Karpas-422 (cell line): ENCODE measurements around the gene PLEKHF1. TPM values are rescaled to one million over a fixed set of nuclear protein-coding genes. Genes with fewer than 3 reads are reported as not detected.
A peak's percentile ranks its signal among the peaks of the same experiment; 100 is the strongest.
"Not testable (repeated sequence)": the region's sequence is repeated elsewhere in the genome, so short reads cannot be mapped to it uniquely, and the experiment has no call there.

Experiments
- DNase-seq: peaks from one replicate; pipeline ENCODE4 v3.0.0-alpha.2; 2015
- H2AFZ ChIP-seq: fragments of 200-600 bp; sonication (generic); 2 replicates; pipeline ENCODE4 v1.6.1; 2014; ENCODE audit warnings: antibody characterized with exemption, low read length, mixed read lengths
- H3K27ac ChIP-seq: fragments of 200-600 bp; sonication (generic); 2 replicates; pipeline ENCODE4 v1.5.1; 2014; ENCODE audit warnings: mild to moderate bottlenecking, low read length, moderate library complexity
- H3K27me3 ChIP-seq: fragments of 200-600 bp; sonication (generic); 2 replicates; pipeline ENCODE4 v1.6.1; 2014; ENCODE audit warnings: low read length, mixed read lengths
- H3K36me3 ChIP-seq: fragments of 200-600 bp; sonication (generic); 2 replicates; pipeline ENCODE4 v1.6.1; 2014; ENCODE audit warnings: low read length, mixed read lengths; ENCODE audit not compliant: insufficient read depth
- H3K4me1 ChIP-seq: fragments of 200-600 bp; sonication (generic); 2 replicates; pipeline ENCODE4 v1.6.1; 2014; ENCODE audit warnings: mild to moderate bottlenecking, low read length, mixed read lengths
- H3K4me2 ChIP-seq: fragments of 200-600 bp; sonication (generic); 2 replicates; pipeline ENCODE4 v1.6.1; 2014; ENCODE audit warnings: low read length, low read depth, mild to moderate bottlenecking; ENCODE audit not compliant: poor library complexity, severe bottlenecking
- H3K4me3 ChIP-seq: fragments of 200-600 bp; sonication (generic); 2 replicates; pipeline ENCODE4 v1.5.1; 2014; ENCODE audit warnings: mild to moderate bottlenecking, antibody characterized with exemption, low read length, mixed read lengths
- H3K79me2 ChIP-seq: fragments of 200-600 bp; sonication (generic); 2 replicates; pipeline ENCODE4 v1.6.1; 2014; ENCODE audit warnings: mild to moderate bottlenecking, low read length, mixed read lengths
- H3K9ac ChIP-seq: fragments of 200-600 bp; sonication (generic); 2 replicates; pipeline ENCODE4 v1.6.0; 2014; ENCODE audit warnings: low read length
- H3K9me2 ChIP-seq: fragments of 200-600 bp; sonication (generic), shearing (Covaris generic); replicated peaks from 2 replicates; pipeline ENCODE4 v1.6.0; 2014; ENCODE audit warnings: mild to moderate bottlenecking, low read length, moderate library complexity; ENCODE audit not compliant: insufficient read depth
- H3K9me3 ChIP-seq: fragments of 300-700, 200-600 bp; sonication (generic); 2 replicates; pipeline ENCODE4 v1.6.1; 2014; ENCODE audit warnings: low read length, mixed read lengths
- H4K20me1 ChIP-seq: fragments of 200-600 bp; sonication (generic); 2 replicates; pipeline ENCODE4 v1.6.1; 2014; ENCODE audit warnings: mild to moderate bottlenecking, antibody characterized with exemption, low read length, low read depth; ENCODE audit not compliant: insufficient read depth
- total RNA-seq: library from RNA; depleted of rRNA; stranded (reverse); fragments of >200 nt; shearing (Covaris generic); gene quantifications from 2 replicates; pipeline ENCODE4 v1.2.3, GENCODE V29; 2014; ENCODE audit warnings: low replicate concordance

The PLEKHF1 gene
- total RNA-seq, 1 experiment from 2014 or later: not detected

GRCh38 chr19:29664753-29665214, 477 bp upstream of the PLEKHF1 start:
- H3K9ac ChIP-seq: peak overlapping the region; percentile 61
- peak overlapping the region; percentile 73 for H3K4me2 ChIP-seq
- no peaks in the 10 kb centered on the region for H4K20me1 ChIP-seq
- H3K79me2 ChIP-seq: no peaks in the 10 kb centered on the region
- H2AFZ ChIP-seq: peak overlapping the region; percentile 81; the same call in 1 of the 2 replicates
- H3K4me3 ChIP-seq: peak overlapping the region; percentile 64
- no peak for DNase-seq
- H3K9me2 ChIP-seq: no peaks in the 10 kb centered on the region
- no peaks in the 10 kb centered on the region for H3K27me3 ChIP-seq
- no peaks in the 10 kb centered on the region for H3K9me3 ChIP-seq
- no peaks in the 10 kb centered on the region for H3K36me3 ChIP-seq
- no peak overlapping the region for H3K27ac ChIP-seq
- H3K4me1 ChIP-seq: peaks cover 8% of the 10 kb centered on the region

DNA sequence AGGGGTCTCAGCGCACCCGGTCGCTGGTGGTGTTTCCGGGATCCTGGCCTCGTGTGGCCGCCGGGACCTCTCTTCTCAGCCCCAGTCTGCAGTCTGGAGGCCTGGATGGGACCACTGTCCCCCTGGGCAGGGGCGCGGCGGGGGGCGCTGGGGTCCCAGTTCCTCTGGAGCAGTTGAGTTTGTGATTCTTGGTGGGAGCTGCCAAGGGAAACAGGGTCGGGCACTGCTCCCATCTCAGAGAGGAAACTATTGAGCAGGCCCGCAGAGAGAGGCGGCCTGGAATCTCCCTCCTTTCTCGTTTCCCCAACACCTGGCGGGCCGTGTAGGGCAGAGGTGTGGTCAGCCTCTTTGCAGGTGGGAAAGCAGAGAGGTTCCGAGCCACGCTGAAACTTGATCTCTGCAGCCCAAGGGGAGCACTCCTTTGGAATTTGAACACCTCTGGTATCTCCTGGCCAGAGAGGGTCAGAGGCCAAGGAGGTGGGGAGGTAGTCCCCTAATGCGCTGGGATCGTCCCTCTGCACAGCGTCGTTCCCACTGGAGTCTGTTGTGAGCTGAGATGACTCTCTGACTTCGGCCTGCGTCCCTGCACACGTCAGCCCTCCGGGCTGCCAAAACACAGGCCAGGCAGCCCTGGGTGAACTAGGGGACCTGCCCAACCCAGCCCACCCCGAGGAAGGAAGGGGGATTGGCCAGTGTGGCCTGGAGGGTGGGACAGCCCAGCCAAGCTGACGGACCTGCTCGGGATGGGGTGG, 741 bp downstream of the PLEKHF1 start:
- no peak overlapping the region for H3K9ac ChIP-seq
- peak overlapping the region; percentile 64; the same call in 1 of the 2 replicates for H3K4me3 ChIP-seq
- no peaks in the 10 kb centered on the region for H3K36me3 ChIP-seq
- H3K27me3 ChIP-seq: no peaks in the 10 kb centered on the region
- no peaks in the 10 kb centered on the region for H3K9me3 ChIP-seq
- H2AFZ ChIP-seq: no peak overlapping the region
- DNase-seq: no peak
- no peaks in the 10 kb centered on the region for H4K20me1 ChIP-seq
- H3K27ac ChIP-seq: no peak overlapping the region
- H3K79me2 ChIP-seq: no peaks in the 10 kb centered on the region
- H3K9me2 ChIP-seq: no peaks in the 10 kb centered on the region
- peaks cover 8% of the 10 kb centered on the region for H3K4me1 ChIP-seq
- H3K4me2 ChIP-seq: peak overlapping the region; percentile 73

DNA sequence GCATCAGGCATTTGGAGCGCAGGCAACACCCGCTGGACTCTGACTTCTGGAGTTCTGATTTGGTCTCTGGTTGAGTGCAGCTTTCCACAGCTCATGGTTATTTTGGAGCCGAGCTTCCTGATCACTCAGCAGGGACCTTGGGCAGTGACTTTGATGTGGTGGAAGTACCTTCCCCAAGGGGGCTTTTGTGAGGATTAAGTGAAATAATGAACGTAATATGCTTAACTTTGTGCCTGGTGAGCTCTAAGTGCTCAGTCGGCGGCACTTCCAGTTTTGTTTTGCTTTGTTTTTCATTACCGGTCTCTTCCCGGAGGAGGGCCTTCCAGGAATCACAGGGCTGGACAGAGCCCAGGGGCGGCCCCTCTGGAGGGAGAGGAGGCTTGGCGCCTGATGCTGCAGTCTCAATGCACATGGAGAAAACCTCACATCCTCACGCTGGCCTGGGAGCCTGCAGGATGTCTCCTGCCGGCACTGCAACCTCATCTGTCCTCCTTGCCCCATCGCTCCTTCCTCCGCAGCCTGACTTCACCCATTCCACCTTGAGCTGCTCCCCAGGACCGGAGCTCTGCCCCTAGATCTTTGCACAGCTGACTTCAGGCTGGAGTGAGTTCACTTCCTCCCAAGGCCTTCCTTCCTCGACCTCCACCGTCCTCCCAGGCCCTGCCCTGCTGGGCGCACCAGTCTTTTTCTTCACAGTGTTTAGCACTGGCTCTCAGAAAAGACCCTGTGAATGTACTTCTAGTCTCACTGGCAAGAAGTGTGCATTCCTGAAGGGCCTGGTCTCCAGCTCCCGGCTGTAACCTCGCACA, 1.5 kb downstream of the PLEKHF1 start:
- Histone ChIP-seq H3K27ac (no peak overlapping the region), H3K4me1 (peaks cover 14% of the 10 kb centered on the region), H3K4me3 (no peak overlapping the region), H3K4me2 (no peak overlapping the region), H3K27me3 (no peaks in the 10 kb centered on the region), H2AFZ (no peak overlapping the region), H3K79me2 (no peaks in the 10 kb centered on the region), H3K9me2 (no peaks in the 10 kb centered on the region), H3K36me3 (no peaks in the 10 kb centered on the region), H3K9ac (no peak overlapping the region), H3K9me3 (no peaks in the 10 kb centered on the region), H4K20me1 (no peaks in the 10 kb centered on the region)
- DNase-seq: no peak

DNA sequence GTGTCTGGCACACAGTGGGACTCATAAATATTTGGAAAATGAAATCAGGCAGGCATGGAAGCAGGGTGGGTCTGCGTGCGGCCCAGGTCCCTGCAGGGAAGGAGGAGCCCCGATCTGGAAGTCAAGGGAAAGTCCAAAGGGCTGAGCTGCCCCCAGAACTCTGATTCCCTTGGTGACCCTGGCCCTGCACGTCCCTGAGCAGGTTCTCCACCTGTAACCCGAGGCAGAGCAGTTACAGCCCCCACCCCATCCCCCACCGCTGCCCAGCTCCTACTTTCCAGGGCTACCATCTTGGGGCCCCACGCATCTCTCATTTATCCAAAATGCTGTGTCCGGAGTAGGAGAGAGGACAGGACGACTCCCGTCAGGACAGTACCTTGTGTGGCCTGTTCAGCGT, 2.1 kb downstream of the PLEKHF1 start:
- H3K4me3 ChIP-seq: no peak overlapping the region
- peaks cover 18% of the 10 kb centered on the region for H3K4me1 ChIP-seq
- H4K20me1 ChIP-seq: no peaks in the 10 kb centered on the region
- no peak for DNase-seq
- H3K9me3 ChIP-seq: no peaks in the 10 kb centered on the region
- H3K27ac ChIP-seq: no peak overlapping the region
- H3K9me2 ChIP-seq: no peaks in the 10 kb centered on the region
- H3K9ac ChIP-seq: no peak overlapping the region
- no peak overlapping the region for H2AFZ ChIP-seq
- no peaks in the 10 kb centered on the region for H3K27me3 ChIP-seq
- H3K79me2 ChIP-seq: no peaks in the 10 kb centered on the region
- H3K4me2 ChIP-seq: no peak overlapping the region
- H3K36me3 ChIP-seq: no peaks in the 10 kb centered on the region

DNA sequence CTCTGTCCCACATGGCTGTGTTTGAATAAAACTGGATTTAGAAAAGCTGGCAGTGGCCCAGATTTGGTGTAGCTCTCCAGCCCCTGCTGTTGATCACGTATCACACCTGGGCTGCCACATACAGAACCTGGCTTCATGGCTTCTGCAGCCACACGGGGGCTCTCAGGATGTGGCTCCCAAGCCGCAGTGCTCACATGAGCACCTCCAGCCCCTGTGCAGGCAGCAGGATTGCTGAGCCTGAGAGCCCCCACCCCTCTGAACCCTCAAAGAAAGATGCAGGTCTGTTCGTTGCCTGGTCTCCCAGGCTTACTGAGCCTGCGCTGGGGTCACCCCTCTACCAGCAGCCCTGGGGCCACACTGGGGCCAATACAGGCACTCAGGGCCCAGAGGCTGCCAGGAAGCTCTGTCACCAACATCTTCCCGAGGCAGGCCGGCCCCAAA, 2.7 kb downstream of the PLEKHF1 start:
- H3K4me3 ChIP-seq: no peak overlapping the region
- no peak overlapping the region for H3K9ac ChIP-seq
- H3K27me3 ChIP-seq: no peaks in the 10 kb centered on the region
- no peaks in the 10 kb centered on the region for H3K9me3 ChIP-seq
- peak; percentile 46 for DNase-seq
- no peak overlapping the region for H2AFZ ChIP-seq
- H3K9me2 ChIP-seq: no peaks in the 10 kb centered on the region
- no peaks in the 10 kb centered on the region for H4K20me1 ChIP-seq
- H3K4me1 ChIP-seq: peaks cover 18% of the 10 kb centered on the region
- no peak overlapping the region for H3K27ac ChIP-seq
- H3K4me2 ChIP-seq: no peak overlapping the region
- no peaks in the 10 kb centered on the region for H3K36me3 ChIP-seq
- no peaks in the 10 kb centered on the region for H3K79me2 ChIP-seq

DNA sequence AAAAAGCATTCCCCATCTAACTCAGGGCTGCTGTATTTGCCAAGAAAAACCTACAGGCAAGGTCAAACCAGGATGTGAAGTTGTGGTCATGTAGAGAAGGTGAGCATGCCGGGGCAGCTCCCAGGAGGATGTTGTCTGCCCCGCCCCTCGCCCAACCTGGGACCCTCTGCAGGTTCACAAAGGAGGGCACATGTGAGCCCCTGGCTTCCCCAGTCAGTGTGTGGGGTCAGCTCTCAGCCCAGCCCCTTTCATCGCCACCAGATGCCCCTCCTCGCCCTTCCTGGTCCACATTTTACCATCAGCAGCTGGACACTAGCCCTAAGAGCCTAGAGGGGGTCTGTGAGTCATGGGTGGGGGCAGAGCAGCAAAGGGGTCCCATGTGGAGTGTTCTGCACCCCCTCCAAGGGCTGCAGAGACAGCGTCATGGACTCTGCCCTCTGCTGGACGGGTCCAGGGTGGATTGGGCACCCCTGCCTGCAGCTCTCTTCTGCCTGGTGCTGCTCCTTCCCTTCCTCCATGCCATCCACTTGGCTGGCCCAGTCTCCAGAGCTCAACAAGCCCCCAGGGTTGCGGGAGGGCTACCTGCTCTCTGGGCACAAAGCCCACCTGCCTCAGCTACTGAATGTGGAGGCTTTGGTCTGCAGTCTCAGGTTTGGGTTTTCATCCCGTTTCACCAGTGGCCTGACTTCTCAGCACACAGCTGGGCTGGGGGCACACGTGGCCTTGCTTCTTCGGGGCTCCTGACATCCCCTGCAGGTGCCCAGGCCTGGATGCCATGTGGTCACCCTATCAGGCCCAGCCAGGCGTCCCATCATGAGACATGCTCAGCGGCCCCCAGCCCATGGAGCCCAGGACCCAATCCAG, 3.7 kb downstream of the PLEKHF1 start:
- Histone ChIP-seq H3K4me3 (no peak overlapping the region), H4K20me1 (no peaks in the 10 kb centered on the region), H3K9ac (no peak overlapping the region), H3K4me1 (peaks cover 18% of the 10 kb centered on the region), H3K27ac (no peak overlapping the region), H3K79me2 (no peaks in the 10 kb centered on the region), H3K4me2 (no peak overlapping the region), H3K27me3 (no peaks in the 10 kb centered on the region), H3K36me3 (no peaks in the 10 kb centered on the region), H3K9me2 (no peaks in the 10 kb centered on the region), H3K9me3 (no peaks in the 10 kb centered on the region), H2AFZ (no peak overlapping the region)
- DNase-seq: no peak

DNA sequence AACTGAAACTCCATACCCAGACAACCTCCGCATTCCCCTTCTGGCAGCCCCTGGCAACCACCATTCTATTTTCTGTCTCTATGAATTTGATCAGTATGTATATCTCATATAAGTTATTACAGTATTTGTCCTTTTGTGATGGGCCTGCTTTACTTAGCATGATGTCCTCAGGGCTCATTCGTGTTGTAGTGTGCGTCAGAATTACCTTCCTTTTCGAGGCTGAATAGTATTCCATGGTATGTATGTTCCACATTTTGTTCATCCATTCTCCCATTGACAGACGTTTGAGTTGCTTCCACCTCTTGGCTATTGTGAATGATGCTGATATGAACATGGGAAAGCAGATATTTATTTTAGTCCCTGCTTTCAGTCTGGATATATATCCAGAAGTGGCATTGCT, 5.0 kb downstream of the PLEKHF1 start:
- Histone ChIP-seq H2AFZ (no peak overlapping the region), H3K27me3 (no peaks in the 10 kb centered on the region), H3K36me3 (no peaks in the 10 kb centered on the region), H3K9me3 (no peaks in the 10 kb centered on the region), H3K9me2 (no peaks in the 10 kb centered on the region), H4K20me1 (no peaks in the 10 kb centered on the region), H3K79me2 (no peaks in the 10 kb centered on the region), H3K4me2 (no peak overlapping the region), H3K27ac (no peak overlapping the region), H3K9ac (no peak overlapping the region), H3K4me1 (peaks cover 13% of the 10 kb centered on the region), H3K4me3 (no peak overlapping the region)
- DNase-seq: no peak

DNA sequence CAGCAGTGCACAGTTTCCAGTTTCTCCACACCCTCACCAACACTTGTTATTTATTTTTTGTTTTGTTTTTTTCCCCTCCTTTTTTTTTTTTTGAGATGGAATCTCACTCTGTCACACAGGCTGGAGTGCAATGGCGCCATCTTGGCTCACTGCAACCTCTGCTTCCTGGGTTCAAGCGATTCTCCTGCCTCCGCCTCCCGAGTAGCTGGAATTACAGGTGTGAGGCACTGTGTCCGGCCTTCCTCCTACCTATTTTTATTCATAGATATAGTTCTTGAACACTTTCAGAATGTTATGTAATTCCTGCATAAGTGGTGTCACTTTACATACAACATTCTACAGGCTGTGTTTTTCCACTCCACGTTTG, 5.7 kb downstream of the PLEKHF1 start:
- DNase-seq, H3K9me2 ChIP-seq, H3K79me2 ChIP-seq, H4K20me1 ChIP-seq, H3K27ac ChIP-seq, H3K4me1 ChIP-seq, H3K4me2 ChIP-seq, H3K9me3 ChIP-seq, H3K36me3 ChIP-seq, H3K4me3 ChIP-seq, H3K9ac ChIP-seq, H3K27me3 ChIP-seq, H2AFZ ChIP-seq: not testable (repeated sequence)
